Liver (tissue), 3 donors: ENCODE measurements around the gene ATAD3C.
"Not testable (repeated sequence)": the region's sequence is repeated elsewhere in the genome, so short reads cannot be mapped to it uniquely, and the experiment has no call there.

ENCODE experiments used
- ATF3 ChIP-seq: IDR thresholded peaks from 2 replicates; pipeline ENCODE4 v1.6.1; 2016; ENCODE audit warnings: antibody characterized with exemption
- CTCF ChIP-seq: fragments of 150-350 bp; IDR thresholded peaks from 2 replicates; pipeline ENCODE4 v1.5.1; 2017; ENCODE audit warnings: improper control_type of control experiment, low read depth, low read length; ENCODE audit not compliant: missing input control
- EGR1 ChIP-seq, 2 donors: IDR thresholded peaks; 2 replicates each; pipeline ENCODE4 v1.6.1; 2016 to 2018; ENCODE audit warnings: antibody characterized with exemption in 2 of 2, low read depth in 2 of 2
- FOXA1 ChIP-seq: IDR thresholded peaks from 2 replicates; pipeline ENCODE4 v1.6.1; 2016; ENCODE audit warnings: antibody characterized with exemption
- FOXA2 ChIP-seq: IDR thresholded peaks from 2 replicates; pipeline ENCODE4 v1.6.1; 2016; ENCODE audit warnings: antibody characterized with exemption
- GABPA ChIP-seq, 2 donors: IDR thresholded peaks in 1 of 2; conservative IDR thresholded peaks in 1 of 2; 2 replicates each; pipeline ENCODE4 v1.6.1; 2016; ENCODE audit warnings: antibody characterized with exemption in 2 of 2, mild to moderate bottlenecking in 1 of 2, moderate library complexity in 1 of 2
- HNF4G ChIP-seq: IDR thresholded peaks from 2 replicates; pipeline ENCODE4 v1.6.1; 2016; ENCODE audit warnings: antibody characterized with exemption
- MAX ChIP-seq: IDR thresholded peaks from 2 replicates; pipeline ENCODE4 v1.6.1; 2016; ENCODE audit warnings: antibody characterized with exemption
- RAD21 ChIP-seq, 2 donors: IDR thresholded peaks; 2 replicates each; pipeline ENCODE4 v1.6.1; 2016; ENCODE audit warnings: antibody characterized with exemption in 2 of 2, mild to moderate bottlenecking in 2 of 2
- REST ChIP-seq: IDR thresholded peaks from 2 replicates; pipeline ENCODE4 v1.6.1; 2016; ENCODE audit warnings: antibody characterized with exemption, mild to moderate bottlenecking
- RXRA ChIP-seq, 2 donors: IDR thresholded peaks; 2 replicates each; pipeline ENCODE4 v1.6.1; 2017 to 2018; ENCODE audit warnings: antibody characterized with exemption in 2 of 2, mild to moderate bottlenecking in 1 of 2
- TAF1 ChIP-seq: conservative IDR thresholded peaks from 2 replicates; pipeline ENCODE4 v1.6.1; 2016; ENCODE audit warnings: antibody characterized with exemption, mild to moderate bottlenecking
- YY1 ChIP-seq: IDR thresholded peaks from 2 replicates; pipeline ENCODE4 v1.6.1; 2016; ENCODE audit warnings: antibody characterized with exemption, mild to moderate bottlenecking
- ZBTB33 ChIP-seq: IDR thresholded peaks from 2 replicates; pipeline ENCODE4 v1.6.1; 2016; ENCODE audit warnings: antibody characterized with exemption
- donor health status: healthy.
- donor health status: healthy.

GRCh38 chr1:1485755-1486317, 36.3 kb downstream of the ATAD3C start:
- TF ChIP-seq TAF1; CTCF; ATF3; YY1; MAX; GABPA (IDR thresholded peaks at IDR 0.05 in 1 of 2, conservative IDR thresholded peaks at IDR 0.05 in 1 of 2); EGR1 (IDR thresholded peaks at IDR 0.05; ENCODE audit: low read depth in 2 of 2); HNF4G; FOXA1; ZBTB33; RXRA (IDR thresholded peaks at IDR 0.05); REST; RAD21 (IDR thresholded peaks at IDR 0.05); FOXA2: not testable (repeated sequence)
